Activated T-helper 1 cell treated with anti-CD3 and anti-CD28 coated beads, Interleukin-12 subunit alpha, Interleukin-12 subunit beta, Interleukin-2, Interleukin-4 antibody, amounts not matched to agents 30 ng/mL and 10 ng/mL and 1 ng/mL, durations not matched to agents 14 hours and 24 hours and 36 hours (primary cell): Measurements from ENCODE around the gene EPS8L1. TPM values are rescaled to one million over a fixed set of nuclear protein-coding genes. Genes with fewer than 3 reads are reported as not detected.
"Not testable (repeated sequence)": the region's sequence is repeated elsewhere in the genome, so short reads cannot be mapped to it uniquely, and the experiment has no call there.

Source experiments
- DNase-seq: peaks from one replicate; pipeline ENCODE4 v3.0.0; 2021; ENCODE audit warnings: low spot score
- H3K27ac Mint-ChIP-seq: one replicate; pipeline ENCODE4 v1.8.0; 2021; ENCODE audit warnings: mild to moderate bottlenecking, mixed read lengths
- H3K27me3 Mint-ChIP-seq: one replicate; pipeline ENCODE4 v1.8.0; 2022; ENCODE audit warnings: mild to moderate bottlenecking, moderate library complexity, mixed read lengths; ENCODE audit not compliant: insufficient read depth
- H3K36me3 Mint-ChIP-seq: one replicate; pipeline ENCODE4 v1.8.0; 2021; ENCODE audit warnings: low read depth, mixed read lengths
- H3K4me1 Mint-ChIP-seq: one replicate; pipeline ENCODE4 v1.8.0; 2021; ENCODE audit warnings: low read depth, mixed read lengths
- H3K4me3 Mint-ChIP-seq: one replicate; pipeline ENCODE4 v1.8.0; 2021; ENCODE audit warnings: mild to moderate bottlenecking, moderate library complexity, mixed read lengths
- H3K9me3 Mint-ChIP-seq: one replicate; pipeline ENCODE4 v1.8.0; 2021; ENCODE audit warnings: mixed read lengths
- intact Hi-C: fragments of 100-400 bp; cut with micrococcal nuclease; formaldehyde crosslinking; loops from one replicate; pipeline ENCODE4 v1.15.1; 2024
- total RNA-seq: library from RNA; stranded (reverse); gene quantifications from 2 replicates; pipeline ENCODE4 v1.2.3, GENCODE V29; 2022

Gene EPS8L1
- total RNA-seq, 1 donor from 2014 or later: 6.0 TPM

DNA sequence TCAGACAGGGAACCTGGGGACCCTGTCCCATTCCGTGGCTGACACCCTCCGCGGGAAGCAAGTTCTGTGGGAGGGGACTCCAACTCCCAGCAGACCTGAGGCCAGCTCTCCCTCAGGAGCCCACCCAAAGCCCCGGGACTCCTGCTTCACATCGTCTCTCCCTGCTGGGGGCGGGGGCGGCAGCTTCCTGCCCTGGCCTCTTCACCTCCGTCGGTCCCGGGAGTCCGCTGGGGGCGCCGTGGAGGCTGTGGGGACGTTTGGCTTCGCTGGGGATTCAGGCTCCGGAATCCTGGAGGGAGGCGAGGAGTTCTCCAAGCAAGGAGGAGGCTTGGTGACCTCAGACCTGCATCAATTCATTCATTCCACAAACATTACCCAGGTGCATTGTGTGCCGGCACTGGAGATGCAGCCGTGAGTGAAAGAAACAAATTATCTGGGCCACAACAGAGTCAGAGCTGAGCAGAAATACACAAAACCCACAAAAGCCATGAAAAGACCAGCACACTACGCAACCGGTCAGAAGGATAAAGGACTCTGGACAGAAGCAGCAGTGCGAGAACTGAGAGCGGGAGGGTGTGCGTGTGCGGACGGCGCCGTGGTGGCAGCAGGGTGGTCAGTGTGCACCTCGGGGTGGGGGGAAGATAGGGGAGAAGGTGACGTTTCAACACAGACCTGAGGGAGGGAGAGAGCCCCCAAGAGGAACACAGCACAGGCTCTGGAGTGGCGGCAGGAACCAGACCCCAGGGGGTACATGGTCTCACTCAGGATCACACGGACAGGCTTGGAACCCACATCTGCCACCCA lies 19.0 kb downstream of the EPS8L1 start:
- no peak for DNase-seq
- peaks cover 7% of the 10 kb centered on the region for H3K36me3 Mint-ChIP-seq
- no peaks in the 10 kb centered on the region for H3K27me3 Mint-ChIP-seq

DNA sequence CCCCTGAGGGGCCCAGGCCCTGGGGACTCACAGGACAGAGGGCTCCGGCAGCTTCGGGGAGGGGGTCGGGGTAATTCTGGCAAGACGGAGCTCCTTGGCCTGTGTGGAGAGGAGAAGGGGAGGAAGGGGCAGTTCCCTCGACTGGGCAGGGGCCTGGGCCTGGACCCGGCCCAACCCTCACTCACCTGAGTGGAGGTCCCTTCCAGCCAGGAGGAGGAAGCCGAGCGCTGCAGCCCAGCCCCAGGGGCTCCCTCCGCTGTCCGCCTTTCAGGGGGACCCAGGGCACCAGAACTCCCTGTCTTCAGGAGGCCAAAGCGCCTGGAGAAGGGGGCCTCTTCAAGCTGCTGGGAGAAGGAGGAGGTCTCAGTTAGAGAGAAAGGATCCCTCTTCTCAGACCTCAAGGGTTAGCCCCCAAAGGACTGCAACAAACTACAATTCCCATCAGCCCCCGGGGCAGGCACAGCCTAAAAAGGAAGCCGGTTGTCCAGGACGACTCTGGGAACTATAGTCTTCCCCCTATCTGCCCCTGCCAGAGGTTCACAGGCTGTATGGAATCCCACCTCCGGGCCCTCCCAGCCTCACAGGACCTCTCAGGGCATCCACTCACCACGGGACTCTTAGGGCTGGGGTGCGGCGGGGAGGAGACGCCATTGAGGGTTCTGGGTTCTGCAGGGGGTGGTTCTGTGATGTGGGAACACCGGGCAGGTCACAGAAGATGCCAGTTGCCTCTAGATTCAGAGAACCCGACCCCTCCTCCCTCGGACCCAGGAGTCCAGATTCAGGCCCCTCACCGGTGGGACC lies 19.8 kb downstream of the EPS8L1 start:
- H3K4me3 Mint-ChIP-seq: no peak overlapping the region
- H3K4me1 Mint-ChIP-seq: no peaks in the 10 kb centered on the region
- H3K9me3 Mint-ChIP-seq: no peaks in the 10 kb centered on the region
- peaks cover 8% of the 10 kb centered on the region for H3K36me3 Mint-ChIP-seq
- no peak overlapping the region for H3K27ac Mint-ChIP-seq
- intact Hi-C loops: no loop called here
- DNase-seq: no peak
- no peaks in the 10 kb centered on the region for H3K27me3 Mint-ChIP-seq

More for the DNA sequence above, 19.0 kb downstream of the EPS8L1 start:
- no peaks in the 10 kb centered on the region for H3K4me1 Mint-ChIP-seq
- no peak overlapping the region for H3K27ac Mint-ChIP-seq
- H3K9me3 Mint-ChIP-seq: no peaks in the 10 kb centered on the region
- no peak overlapping the region for H3K4me3 Mint-ChIP-seq
- intact Hi-C loops: no loop called here

- Mint-ChIP-seq H3K27me3 (no peaks in the 10 kb centered on the region), H3K9me3 (no peaks in the 10 kb centered on the region), H3K4me3 (no peak overlapping the region), H3K4me1 (no peaks in the 10 kb centered on the region), H3K36me3 (peaks cover 8% of the 10 kb centered on the region), H3K27ac (no peak overlapping the region)
- intact Hi-C loops: no loop called here
- no peak for DNase-seq
Observed at GRCh38 chr19:55096061-55096701, 20.5 kb downstream of the EPS8L1 start.

GRCh38 chr19:55097864-55098715 lies 22.4 kb downstream of the EPS8L1 start:
- H3K9me3 Mint-ChIP-seq: peaks cover under 1% of the 10 kb centered on the region
- H3K27me3 Mint-ChIP-seq: no peaks in the 10 kb centered on the region
- no peak overlapping the region for H3K27ac Mint-ChIP-seq
- H3K4me1 Mint-ChIP-seq: no peaks in the 10 kb centered on the region
- no peak for DNase-seq
- intact Hi-C loops: no loop called here
- no peak overlapping the region for H3K4me3 Mint-ChIP-seq
- H3K36me3 Mint-ChIP-seq: peaks cover 17% of the 10 kb centered on the region

- intact Hi-C loops: no loop called here
- Mint-ChIP-seq H3K27me3 (no peaks in the 10 kb centered on the region), H3K27ac (no peak overlapping the region), H3K36me3 (peaks cover 22% of the 10 kb centered on the region), H3K4me1 (no peaks in the 10 kb centered on the region), H3K9me3 (peaks cover 3% of the 10 kb centered on the region), H3K4me3 (no peak overlapping the region)
- DNase-seq: no peak
Observed at GRCh38 chr19:55098716-55099556, 23.3 kb downstream of the EPS8L1 start.

GRCh38 chr19:55099557-55100506 lies 24.2 kb downstream of the EPS8L1 start:
- no peaks in the 10 kb centered on the region for H3K27me3 Mint-ChIP-seq
- H3K27ac Mint-ChIP-seq: peak overlapping the region; percentile 43
- peaks cover 3% of the 10 kb centered on the region for H3K9me3 Mint-ChIP-seq
- intact Hi-C loops: no loop called here
- DNase-seq: no peak
- no peak overlapping the region for H3K4me3 Mint-ChIP-seq
- no peaks in the 10 kb centered on the region for H3K4me1 Mint-ChIP-seq
- peaks cover 20% of the 10 kb centered on the region for H3K36me3 Mint-ChIP-seq

GRCh38 chr19:55101261-55101660 lies 25.6 kb downstream of the EPS8L1 start:
- DNase-seq: no peak
- peaks cover 3% of the 10 kb centered on the region for H3K9me3 Mint-ChIP-seq
- intact Hi-C loops: no loop called here
- no peak overlapping the region for H3K27ac Mint-ChIP-seq
- no peaks in the 10 kb centered on the region for H3K27me3 Mint-ChIP-seq
- no peaks in the 10 kb centered on the region for H3K4me1 Mint-ChIP-seq
- H3K4me3 Mint-ChIP-seq: no peak overlapping the region
- peaks cover 24% of the 10 kb centered on the region for H3K36me3 Mint-ChIP-seq

GRCh38 chr19:55103190-55103589 lies 27.5 kb downstream of the EPS8L1 start:
- no peak overlapping the region for H3K4me3 Mint-ChIP-seq
- H3K4me1 Mint-ChIP-seq: no peaks in the 10 kb centered on the region
- no peak overlapping the region for H3K27ac Mint-ChIP-seq
- H3K27me3 Mint-ChIP-seq: no peaks in the 10 kb centered on the region
- intact Hi-C loops: no loop called here
- H3K36me3 Mint-ChIP-seq: peaks cover 30% of the 10 kb centered on the region
- DNase-seq: no peak
- peaks cover 3% of the 10 kb centered on the region for H3K9me3 Mint-ChIP-seq

DNA sequence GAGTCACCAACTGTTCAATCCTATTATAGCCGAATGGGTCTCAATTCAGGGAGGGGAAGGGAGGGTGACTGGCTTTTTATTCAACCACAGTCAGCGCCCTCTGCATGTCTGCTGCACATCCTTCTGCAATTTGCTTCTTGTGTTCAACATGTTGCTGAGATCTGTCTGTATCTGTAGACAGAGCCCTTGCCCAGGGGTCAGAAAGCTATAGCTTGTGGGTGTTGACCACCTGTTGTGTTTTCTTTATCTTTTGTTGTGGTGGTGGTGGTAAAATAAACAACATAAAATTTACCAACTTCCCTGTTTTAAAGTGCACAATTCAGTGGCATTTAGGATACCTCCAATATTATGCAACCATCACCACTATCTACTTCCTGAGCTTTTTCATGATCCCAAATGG lies 29.6 kb downstream of the EPS8L1 start:
- Mint-ChIP-seq H3K36me3 (peaks cover 36% of the 10 kb centered on the region), H3K4me3 (no peak overlapping the region), H3K9me3 (peaks cover 3% of the 10 kb centered on the region), H3K27ac (no peak overlapping the region), H3K27me3 (no peaks in the 10 kb centered on the region), H3K4me1 (no peaks in the 10 kb centered on the region)
- no peak for DNase-seq
- intact Hi-C loops: no loop called here

GRCh38 chr19:55106591-55106990 lies 30.9 kb downstream of the EPS8L1 start:
- H3K4me3 Mint-ChIP-seq: no peak overlapping the region
- H3K36me3 Mint-ChIP-seq: peaks cover 38% of the 10 kb centered on the region
- intact Hi-C loops: no loop called here
- no peak overlapping the region for H3K27ac Mint-ChIP-seq
- no peaks in the 10 kb centered on the region for H3K27me3 Mint-ChIP-seq
- no peaks in the 10 kb centered on the region for H3K4me1 Mint-ChIP-seq
- H3K9me3 Mint-ChIP-seq: peaks cover 3% of the 10 kb centered on the region
- DNase-seq: no peak

- intact Hi-C loops, H3K27ac Mint-ChIP-seq, H3K27me3 Mint-ChIP-seq, DNase-seq, H3K9me3 Mint-ChIP-seq, H3K4me1 Mint-ChIP-seq, H3K4me3 Mint-ChIP-seq: not testable (repeated sequence)
- peaks cover 34% of the 10 kb centered on the region for H3K36me3 Mint-ChIP-seq
Observed at GRCh38 chr19:55107252-55107651, 31.6 kb downstream of the EPS8L1 start.
